Trophoblast cell (in vitro differentiated cells and primary cell): ENCODE results near the gene ELFN1.
A peak's percentile ranks its signal among the peaks of the same experiment; 100 is the strongest.

ENCODE experiments used
- DNase-seq, 2 donors: peaks; one replicate each; pipeline ENCODE4 v3.0.0-alpha.2; 2016
- H2AFZ ChIP-seq: 2 replicates; pipeline ENCODE4 v1.6.1; 2013; ENCODE audit warnings: low read length, moderate library complexity, mild to moderate bottlenecking; ENCODE audit not compliant: insufficient read depth, poor library complexity
- H2AK5ac ChIP-seq: 2 replicates; pipeline ENCODE4 v1.6.1; 2013; ENCODE audit warnings: mild to moderate bottlenecking, low read length
- H2BK120ac ChIP-seq: 2 replicates; pipeline ENCODE4 v1.6.1; 2013; ENCODE audit warnings: low read length, mild to moderate bottlenecking, moderate library complexity; ENCODE audit not compliant: insufficient read depth, poor library complexity
- H2BK12ac ChIP-seq: 2 replicates; pipeline ENCODE4 v1.6.1; 2013; ENCODE audit warnings: mild to moderate bottlenecking, low read length, moderate library complexity
- H2BK5ac ChIP-seq: 2 replicates; pipeline ENCODE4 v1.6.1; 2013; ENCODE audit warnings: low read length, low read depth, moderate library complexity, mild to moderate bottlenecking; ENCODE audit not compliant: poor library complexity
- H3K14ac ChIP-seq: 2 replicates; pipeline ENCODE4 v1.6.1; 2013; ENCODE audit warnings: mild to moderate bottlenecking, low read length
- H3K18ac ChIP-seq: 2 replicates; pipeline ENCODE4 v1.6.1; 2013; ENCODE audit warnings: mild to moderate bottlenecking, low read length
- H3K23ac ChIP-seq: 2 replicates; pipeline ENCODE4 v1.6.1; 2013; ENCODE audit warnings: low read length
- H3K27ac ChIP-seq: 2 replicates; pipeline ENCODE4 v1.5.1; 2013; ENCODE audit warnings: low read depth, mild to moderate bottlenecking, inconsistent platforms, low read length, moderate library complexity
- H3K27me3 ChIP-seq: 2 replicates; pipeline ENCODE4 v1.6.1; 2013; ENCODE audit warnings: inconsistent platforms, mild to moderate bottlenecking, low read length, moderate library complexity; ENCODE audit not compliant: insufficient read depth
- H3K36me3 ChIP-seq, 2 experiments: 1 replicate in 1 of 2; 2 replicates in 1 of 2; pipeline ENCODE4 v1.6.1; 2013; ENCODE audit warnings: low read length in 2 of 2, mild to moderate bottlenecking in 2 of 2, moderate library complexity in 1 of 2; ENCODE audit not compliant: insufficient read depth in 2 of 2, control insufficient read depth in 1 of 2
- H3K4ac ChIP-seq: 2 replicates; pipeline ENCODE4 v1.6.1; 2013; ENCODE audit warnings: low read depth, mild to moderate bottlenecking, low read length, moderate library complexity
- H3K4me1 ChIP-seq, 2 experiments: 1 replicate in 1 of 2; 2 replicates in 1 of 2; pipeline ENCODE4 v1.6.1; 2013; ENCODE audit warnings: low read length in 2 of 2, mild to moderate bottlenecking in 2 of 2, moderate library complexity in 1 of 2; ENCODE audit not compliant: insufficient read depth in 2 of 2, control insufficient read depth in 1 of 2
- H3K4me2 ChIP-seq: 2 replicates; pipeline ENCODE4 v1.6.1; 2013; ENCODE audit warnings: inconsistent platforms, mild to moderate bottlenecking, low read length, moderate library complexity
- H3K4me3 ChIP-seq: 2 replicates; pipeline ENCODE4 v1.5.1; 2013; ENCODE audit warnings: mild to moderate bottlenecking, low read depth, low read length, inconsistent platforms
- H3K79me1 ChIP-seq: one replicate; pipeline ENCODE4 v1.6.1; 2013; ENCODE audit warnings: low read length
- H3K79me2 ChIP-seq: 2 replicates; pipeline ENCODE4 v1.6.1; 2013; ENCODE audit warnings: low read length, mild to moderate bottlenecking; ENCODE audit not compliant: control insufficient read depth, insufficient read depth, poor library complexity
- H3K9ac ChIP-seq: 2 replicates; pipeline ENCODE4 v1.6.1; 2013; ENCODE audit warnings: mild to moderate bottlenecking, low read length
- H3K9me3 ChIP-seq: 2 replicates; pipeline ENCODE4 v1.6.1; 2013; ENCODE audit warnings: low read depth, mild to moderate bottlenecking, control low read depth, inconsistent platforms, low read length; ENCODE audit not compliant: insufficient read depth
- H4K12ac ChIP-seq: 2 replicates; pipeline ENCODE4 v1.6.1; 2013; ENCODE audit warnings: low read depth, mild to moderate bottlenecking, low read length, moderate library complexity
- H4K8ac ChIP-seq: 2 replicates; pipeline ENCODE4 v1.6.1; 2013; ENCODE audit warnings: low read depth, mild to moderate bottlenecking, low read length, moderate library complexity
- H4K91ac ChIP-seq: one replicate; pipeline ENCODE4 v1.6.1; 2013; ENCODE audit warnings: low read depth, mild to moderate bottlenecking, low read length, moderate library complexity
- WGBS: extraction: QIAGEN DNeasy Blood & Tissue Kit; methylation state at CpG from one replicate; pipeline ENCODE4 v1.1.7; 2013; ENCODE audit warnings: missing lambda C conversion rate; ENCODE audit not compliant: insufficient read length, insufficient coverage; ENCODE audit errors: extremely low coverage; 5-methylcytosine and 5-hydroxymethylcytosine counted together

ELFN1 gene

DNA sequence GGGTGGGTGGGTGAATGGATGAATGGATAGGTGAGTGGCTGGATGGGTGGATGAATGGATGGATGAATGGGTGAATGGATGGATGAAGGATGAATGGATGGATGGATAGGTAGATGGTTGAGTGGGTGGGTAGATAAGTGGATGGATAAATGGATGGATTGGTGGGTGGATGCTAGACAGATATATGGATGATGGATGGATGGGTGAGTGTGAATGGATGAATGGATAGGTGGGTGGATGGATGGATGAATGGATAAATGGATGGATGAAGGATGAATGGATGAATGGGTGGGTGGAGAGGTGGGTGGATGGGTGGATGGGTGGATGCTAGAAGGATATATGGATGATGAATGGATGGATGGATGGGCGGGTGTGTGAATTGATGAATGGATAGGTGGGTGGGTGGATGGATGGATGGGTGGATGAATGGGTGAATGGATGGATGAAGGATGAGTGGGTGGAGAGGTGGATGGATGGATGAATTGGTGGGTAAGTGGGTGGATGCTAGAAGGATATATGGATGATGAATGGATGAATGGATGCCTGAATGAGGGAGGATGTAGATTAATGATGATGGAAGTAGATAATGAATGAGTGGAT lies 20.4 kb downstream of the ELFN1 start:
- H2AFZ ChIP-seq = no peak overlapping the region
- H3K14ac ChIP-seq = no peak overlapping the region
- H3K27me3 ChIP-seq = no peaks in the 10 kb centered on the region
- H4K12ac ChIP-seq = no peak overlapping the region
- no peaks in the 10 kb centered on the region for H3K4me1 ChIP-seq
- H3K4me3 ChIP-seq = no peak overlapping the region
- no peak overlapping the region for H4K91ac ChIP-seq
- WGBS = 100% methylated on average over 1 of the region's 1 CpG
- no peak overlapping the region for H3K27ac ChIP-seq
- H2BK120ac ChIP-seq = no peak overlapping the region
- no peak overlapping the region for H2BK5ac ChIP-seq
- no peaks in the 10 kb centered on the region for H3K36me3 ChIP-seq
- no peak overlapping the region for H2AK5ac ChIP-seq
- no peak overlapping the region for H3K4ac ChIP-seq
- peaks cover 2% of the 10 kb centered on the region for H3K9me3 ChIP-seq
- H3K9ac ChIP-seq = no peak overlapping the region
- H3K23ac ChIP-seq = no peak overlapping the region
- DNase-seq = no peak
- H3K79me1 ChIP-seq = no peaks in the 10 kb centered on the region
- no peak overlapping the region for H2BK12ac ChIP-seq
- H3K79me2 ChIP-seq = no peaks in the 10 kb centered on the region
- H4K8ac ChIP-seq = no peak overlapping the region
- no peak overlapping the region for H3K18ac ChIP-seq
- H3K4me2 ChIP-seq = no peak overlapping the region

DNA sequence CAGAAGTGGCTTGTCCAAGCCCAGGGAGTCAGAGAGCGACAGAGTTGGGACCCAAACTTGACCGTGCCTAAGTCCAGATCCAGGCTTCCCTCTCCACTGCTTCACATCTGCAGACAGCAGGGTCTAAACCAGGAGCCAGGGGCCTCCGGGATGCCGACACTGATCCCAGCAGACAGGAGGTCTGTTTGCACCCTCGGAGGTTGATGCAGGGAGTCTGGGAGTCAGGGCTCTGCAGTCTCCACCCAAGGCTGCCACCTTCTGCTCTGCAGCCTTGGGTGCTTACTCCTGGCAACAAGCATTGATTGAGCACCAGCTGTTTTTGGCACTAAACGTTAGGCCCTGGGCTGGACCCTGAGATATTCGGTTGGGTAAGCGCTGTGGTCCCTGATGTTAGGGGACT lies 21.0 kb downstream of the ELFN1 start:
- Histone ChIP-seq H4K12ac (no peak overlapping the region), H3K14ac (no peak overlapping the region), H2BK12ac (no peak overlapping the region), H2AFZ (no peak overlapping the region), H3K4me1 (no peaks in the 10 kb centered on the region), H3K79me1 (no peaks in the 10 kb centered on the region), H2BK5ac (no peak overlapping the region), H3K36me3 (no peaks in the 10 kb centered on the region), H3K4me3 (no peak overlapping the region), H3K9ac (no peak overlapping the region), H3K4me2 (no peak overlapping the region), H3K9me3 (peaks cover 2% of the 10 kb centered on the region), H3K27me3 (no peaks in the 10 kb centered on the region), H4K8ac (no peak overlapping the region), H3K4ac (no peak overlapping the region), H3K18ac (no peak overlapping the region), H3K27ac (no peak overlapping the region), H3K23ac (no peak overlapping the region), H3K79me2 (no peaks in the 10 kb centered on the region), H4K91ac (no peak overlapping the region), H2BK120ac (no peak overlapping the region), H2AK5ac (no peak overlapping the region)
- DNase-seq = no peak
- no CpG with 5 or more reads among the region's 8 CpGs for WGBS

DNA sequence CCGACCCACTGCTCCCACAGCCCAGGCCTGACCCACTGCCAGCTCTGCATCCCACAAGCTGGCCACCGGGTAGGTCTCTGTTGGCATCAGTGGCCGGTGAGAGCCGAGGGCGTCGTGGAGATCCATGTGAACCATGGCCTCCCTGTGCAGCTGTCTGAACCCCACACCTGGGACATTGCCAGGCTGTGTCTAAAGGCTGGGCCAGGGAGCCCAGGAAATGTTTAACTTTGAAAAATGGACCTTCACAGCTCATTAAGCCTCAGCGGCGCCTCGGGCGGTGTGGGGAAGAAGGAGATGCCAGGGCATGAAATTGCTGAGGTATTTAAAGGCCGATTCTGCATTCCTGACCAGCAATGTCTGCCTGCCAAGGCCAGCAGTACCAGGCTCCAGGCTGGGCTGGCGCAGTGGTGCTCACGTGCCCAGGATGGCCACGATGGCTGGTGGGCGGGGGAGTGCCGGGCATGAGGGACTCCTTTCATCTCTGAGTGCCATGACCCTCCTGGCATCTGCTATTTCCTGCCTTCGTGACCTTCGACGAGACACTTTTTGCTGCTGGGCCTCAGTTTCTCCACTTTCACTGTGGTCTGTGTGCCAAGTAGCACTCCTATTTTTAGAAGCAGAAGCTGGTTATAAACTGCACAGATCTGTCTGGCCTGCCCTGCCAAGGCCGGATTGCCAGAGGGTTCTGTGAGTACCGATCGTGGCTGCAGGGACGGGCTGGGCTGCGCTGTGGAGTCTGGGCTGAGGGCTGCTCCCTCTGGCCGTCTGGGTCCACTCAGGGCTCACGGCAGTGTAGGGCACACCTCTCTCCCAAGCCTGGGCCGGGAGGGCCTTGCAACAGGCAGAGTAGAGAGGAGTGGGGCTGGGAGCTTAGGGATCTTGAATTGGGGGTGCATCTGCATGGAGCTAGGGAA lies 21.8 kb downstream of the ELFN1 start:
- H3K18ac ChIP-seq = no peak overlapping the region
- H4K12ac ChIP-seq = no peak overlapping the region
- H4K8ac ChIP-seq = no peak overlapping the region
- no peaks in the 10 kb centered on the region for H3K27me3 ChIP-seq
- H3K79me1 ChIP-seq = no peaks in the 10 kb centered on the region
- peaks cover 2% of the 10 kb centered on the region for H3K9me3 ChIP-seq
- no peak overlapping the region for H2AFZ ChIP-seq
- H3K4me1 ChIP-seq = no peaks in the 10 kb centered on the region
- no peak overlapping the region for H3K27ac ChIP-seq
- H3K4me3 ChIP-seq = no peak overlapping the region
- no CpG with 5 or more reads among the region's 27 CpGs for WGBS
- no peak overlapping the region for H4K91ac ChIP-seq
- no peak for DNase-seq
- H3K23ac ChIP-seq = no peak overlapping the region
- no peaks in the 10 kb centered on the region for H3K36me3 ChIP-seq
- H2BK5ac ChIP-seq = no peak overlapping the region
- no peak overlapping the region for H3K14ac ChIP-seq
- H2BK12ac ChIP-seq = no peak overlapping the region
- no peaks in the 10 kb centered on the region for H3K79me2 ChIP-seq
- H3K4ac ChIP-seq = no peak overlapping the region
- H3K4me2 ChIP-seq = no peak overlapping the region
- no peak overlapping the region for H2BK120ac ChIP-seq
- no peak overlapping the region for H2AK5ac ChIP-seq
- H3K9ac ChIP-seq = no peak overlapping the region

DNA sequence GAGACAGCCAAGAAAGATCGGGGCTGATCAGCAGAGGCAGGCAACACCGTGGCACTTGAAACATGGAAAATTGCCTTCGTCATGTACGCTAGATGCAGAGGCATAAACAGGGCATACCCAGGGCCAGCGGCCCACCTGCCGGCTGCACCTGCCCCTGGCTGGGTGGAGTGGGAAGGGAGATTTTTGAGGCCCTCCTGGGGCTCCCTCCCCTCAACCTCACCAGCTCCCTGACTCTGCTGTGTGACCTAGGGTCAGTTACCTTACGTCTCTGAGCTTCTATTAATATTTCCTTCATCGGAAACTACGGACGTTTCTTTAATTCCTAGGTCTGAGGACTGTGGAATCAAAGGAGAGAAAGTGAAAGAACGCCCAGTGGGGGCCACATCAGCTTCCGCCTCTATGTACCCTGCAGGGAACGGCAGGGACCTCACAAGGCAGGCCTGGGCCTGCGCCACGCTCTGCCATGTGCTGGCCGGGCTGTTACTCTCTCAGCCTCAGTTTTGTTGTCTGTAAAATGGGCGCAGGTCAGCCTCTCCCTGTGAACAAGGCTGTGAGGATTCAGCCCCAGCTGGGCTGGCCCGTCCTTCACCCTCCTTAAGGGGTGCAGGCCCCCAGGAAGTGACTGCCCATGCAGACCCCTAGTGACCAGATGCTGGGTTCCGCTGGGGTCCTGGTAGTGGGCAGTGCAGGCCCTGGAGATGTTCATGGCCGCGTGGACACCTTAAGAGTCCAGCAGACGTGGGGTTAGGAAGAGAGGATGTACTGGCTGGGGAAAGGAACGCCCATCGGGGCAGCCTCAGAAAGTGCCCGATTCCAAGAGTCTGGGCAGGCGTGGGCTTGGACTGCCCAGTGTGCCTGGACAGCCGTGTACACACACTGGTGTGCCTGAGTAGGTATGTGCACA lies 22.7 kb downstream of the ELFN1 start:
- no peak overlapping the region for H4K12ac ChIP-seq
- no peaks in the 10 kb centered on the region for H3K36me3 ChIP-seq
- no peak overlapping the region for H3K27ac ChIP-seq
- H3K18ac ChIP-seq = no peak overlapping the region
- H2BK120ac ChIP-seq = no peak overlapping the region
- H2BK5ac ChIP-seq = no peak overlapping the region
- H3K9me3 ChIP-seq = peaks cover 2% of the 10 kb centered on the region
- H3K4me2 ChIP-seq = no peak overlapping the region
- H2BK12ac ChIP-seq = no peak overlapping the region
- no peak overlapping the region for H4K8ac ChIP-seq
- H3K23ac ChIP-seq = no peak overlapping the region
- H3K4me3 ChIP-seq = peak overlapping the region; percentile 21
- no peak for DNase-seq
- H2AFZ ChIP-seq = no peak overlapping the region
- H4K91ac ChIP-seq = no peak overlapping the region
- WGBS = no CpG with 5 or more reads among the region's 27 CpGs
- H3K4ac ChIP-seq = no peak overlapping the region
- H3K79me1 ChIP-seq = no peaks in the 10 kb centered on the region
- no peaks in the 10 kb centered on the region for H3K4me1 ChIP-seq
- no peaks in the 10 kb centered on the region for H3K27me3 ChIP-seq
- H3K79me2 ChIP-seq = no peaks in the 10 kb centered on the region
- H2AK5ac ChIP-seq = no peak overlapping the region
- H3K9ac ChIP-seq = no peak overlapping the region
- no peak overlapping the region for H3K14ac ChIP-seq
